ENCODE measurements around the gene DNM3. TPM values are rescaled to one million over a fixed set of nuclear protein-coding genes. Genes with fewer than 3 reads are reported as not detected.

DNM3 gene
- total and polyA plus RNA-seq, 9 of the 15 experiments (the other 6 are each of a cell fraction or from before 2014, with no cell fraction given) = 0.08 to 0.36 (median 0.22) TPM; not detected in 1

- TF ChIP-seq, protein P1, sequence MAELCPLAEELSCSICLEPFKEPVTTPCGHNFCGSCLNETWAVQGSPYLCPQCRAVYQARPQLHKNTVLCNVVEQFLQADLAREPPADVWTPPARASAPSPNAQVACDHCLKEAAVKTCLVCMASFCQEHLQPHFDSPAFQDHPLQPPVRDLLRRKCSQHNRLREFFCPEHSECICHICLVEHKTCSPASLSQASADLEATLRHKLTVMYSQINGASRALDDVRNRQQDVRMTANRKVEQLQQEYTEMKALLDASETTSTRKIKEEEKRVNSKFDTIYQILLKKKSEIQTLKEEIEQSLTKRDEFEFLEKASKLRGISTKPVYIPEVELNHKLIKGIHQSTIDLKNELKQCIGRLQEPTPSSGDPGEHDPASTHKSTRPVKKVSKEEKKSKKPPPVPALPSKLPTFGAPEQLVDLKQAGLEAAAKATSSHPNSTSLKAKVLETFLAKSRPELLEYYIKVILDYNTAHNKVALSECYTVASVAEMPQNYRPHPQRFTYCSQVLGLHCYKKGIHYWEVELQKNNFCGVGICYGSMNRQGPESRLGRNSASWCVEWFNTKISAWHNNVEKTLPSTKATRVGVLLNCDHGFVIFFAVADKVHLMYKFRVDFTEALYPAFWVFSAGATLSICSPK (IDR thresholded peaks at IDR 0.05; ENCODE audit: borderline replicate concordance) = no peak
- peak; percentile 79; the same call in 1 of the 2 replicates for TF ChIP-seq HDAC2 (IDR thresholded peaks at IDR 0.05)
- TF ChIP-seq, protein P2, sequence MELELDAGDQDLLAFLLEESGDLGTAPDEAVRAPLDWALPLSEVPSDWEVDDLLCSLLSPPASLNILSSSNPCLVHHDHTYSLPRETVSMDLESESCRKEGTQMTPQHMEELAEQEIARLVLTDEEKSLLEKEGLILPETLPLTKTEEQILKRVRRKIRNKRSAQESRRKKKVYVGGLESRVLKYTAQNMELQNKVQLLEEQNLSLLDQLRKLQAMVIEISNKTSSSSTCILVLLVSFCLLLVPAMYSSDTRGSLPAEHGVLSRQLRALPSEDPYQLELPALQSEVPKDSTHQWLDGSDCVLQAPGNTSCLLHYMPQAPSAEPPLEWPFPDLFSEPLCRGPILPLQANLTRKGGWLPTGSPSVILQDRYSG (tag; conservative IDR thresholded peaks at IDR 0.05; ENCODE audit: low read depth) = no peak
- peak; percentile 80 for TF ChIP-seq EHMT2 (IDR thresholded peaks at IDR 0.05)
- no peak for TF ChIP-seq STAT5A (IDR thresholded peaks at IDR 0.05; ENCODE audit: borderline replicate concordance, low read length)
- TF ChIP-seq NONO (IDR thresholded peaks at IDR 0.05; ENCODE audit: low read depth in 2 of 2, low read length in 1 of 2) = no peak
- 0 out of 4 replicates have a peak, but pooled peaks have one; percentile 4 to 39 for TF ChIP-seq UBTF (IDR thresholded peaks at IDR 0.05; ENCODE audit: borderline replicate concordance in 1 of 2, low read depth in 2 of 2, low read length in 2 of 2)
- TF ChIP-seq KAT7 (CRISPR knock-in tag; IDR thresholded peaks at IDR 0.05; ENCODE audit: borderline replicate concordance) = peak; percentile 98
- TF ChIP-seq ZNF589 (CRISPR knock-in tag; IDR thresholded peaks at IDR 0.05; ENCODE audit: low read depth) = 0 out of 2 replicates have a peak, but pooled peaks have one; percentile 60
- peak in 1 of 2 experiments; percentile 58; a peak in 1 of 4 replicates for TF ChIP-seq MLLT1 (IDR thresholded peaks at IDR 0.05)
- TF ChIP-seq ETV6 (IDR thresholded peaks at IDR 0.05; ENCODE audit: borderline replicate concordance in 1 of 2, low read depth in 2 of 2, low read length in 1 of 2) = no peak
- TF ChIP-seq ETV6 (CRISPR knock-in tag; IDR thresholded peaks at IDR 0.05; ENCODE audit: borderline replicate concordance) = 0 out of 2 replicates have a peak, but pooled peaks have one; percentile 29
- peak; percentile 50; the same call in 1 of the 2 replicates for TF ChIP-seq ZNF592 (IDR thresholded peaks at IDR 0.05)
Observed at GRCh38 chr1:172443666-172444453, 602.6 kb downstream of the DNM3 start, which contains the start of gene PIGC (continued).
